HG02840 (cell line): Measurements from ENCODE around the gene PAX2.

Source experiments
- ATAC-seq: cut with Tn5 transposase; IDR thresholded peaks from one replicate; pipeline ENCODE4 v1.9.1; 2021; ENCODE audit warnings: mild to moderate bottlenecking, moderate library complexity, moderate number of reproducible peaks; ENCODE audit not compliant: unreplicated experiment, low FRiP score

Gene PAX2

DNA sequence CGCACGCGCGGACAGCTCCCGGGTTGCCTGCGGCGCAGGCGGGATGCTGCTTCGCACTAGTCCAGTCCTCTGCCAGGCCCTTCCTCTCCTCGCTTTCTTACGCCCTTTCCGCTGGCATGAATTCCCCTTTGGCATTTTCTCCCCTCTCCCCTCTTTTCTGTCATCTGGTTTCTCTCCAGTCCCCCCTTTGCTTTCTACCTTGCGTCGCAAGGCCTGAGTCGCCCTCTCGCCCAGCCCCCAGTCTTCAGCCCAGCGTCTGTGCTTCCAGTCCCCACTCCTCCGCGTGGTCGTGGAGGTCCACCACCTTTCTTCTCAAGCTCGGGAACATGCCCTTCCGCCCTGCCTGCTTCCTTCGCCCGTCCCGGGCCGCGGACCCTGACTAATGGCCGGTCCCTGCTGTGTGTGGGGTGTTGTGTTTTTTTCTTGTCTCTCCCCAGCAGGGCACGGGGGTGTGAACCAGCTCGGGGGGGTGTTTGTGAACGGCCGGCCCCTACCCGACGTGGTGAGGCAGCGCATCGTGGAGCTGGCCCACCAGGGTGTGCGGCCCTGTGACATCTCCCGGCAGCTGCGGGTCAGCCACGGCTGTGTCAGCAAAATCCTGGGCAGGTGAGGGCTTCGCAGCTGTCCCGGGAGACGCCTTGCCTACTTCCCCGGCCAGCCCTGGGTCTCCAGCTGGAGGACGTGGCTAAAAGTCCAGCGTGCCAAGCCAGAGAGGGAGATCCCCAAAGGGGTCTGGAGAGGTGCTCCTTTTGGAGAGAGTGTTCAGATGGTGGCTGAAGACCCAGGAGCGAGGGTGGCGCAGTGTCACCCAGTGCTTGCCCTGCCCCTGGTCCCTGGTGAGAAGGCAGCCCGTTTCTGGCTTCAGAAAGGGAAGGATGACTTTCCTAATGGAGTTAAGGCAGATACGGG lies 4.2 kb downstream of the PAX2 start:
- no peak for ATAC-seq

DNA sequence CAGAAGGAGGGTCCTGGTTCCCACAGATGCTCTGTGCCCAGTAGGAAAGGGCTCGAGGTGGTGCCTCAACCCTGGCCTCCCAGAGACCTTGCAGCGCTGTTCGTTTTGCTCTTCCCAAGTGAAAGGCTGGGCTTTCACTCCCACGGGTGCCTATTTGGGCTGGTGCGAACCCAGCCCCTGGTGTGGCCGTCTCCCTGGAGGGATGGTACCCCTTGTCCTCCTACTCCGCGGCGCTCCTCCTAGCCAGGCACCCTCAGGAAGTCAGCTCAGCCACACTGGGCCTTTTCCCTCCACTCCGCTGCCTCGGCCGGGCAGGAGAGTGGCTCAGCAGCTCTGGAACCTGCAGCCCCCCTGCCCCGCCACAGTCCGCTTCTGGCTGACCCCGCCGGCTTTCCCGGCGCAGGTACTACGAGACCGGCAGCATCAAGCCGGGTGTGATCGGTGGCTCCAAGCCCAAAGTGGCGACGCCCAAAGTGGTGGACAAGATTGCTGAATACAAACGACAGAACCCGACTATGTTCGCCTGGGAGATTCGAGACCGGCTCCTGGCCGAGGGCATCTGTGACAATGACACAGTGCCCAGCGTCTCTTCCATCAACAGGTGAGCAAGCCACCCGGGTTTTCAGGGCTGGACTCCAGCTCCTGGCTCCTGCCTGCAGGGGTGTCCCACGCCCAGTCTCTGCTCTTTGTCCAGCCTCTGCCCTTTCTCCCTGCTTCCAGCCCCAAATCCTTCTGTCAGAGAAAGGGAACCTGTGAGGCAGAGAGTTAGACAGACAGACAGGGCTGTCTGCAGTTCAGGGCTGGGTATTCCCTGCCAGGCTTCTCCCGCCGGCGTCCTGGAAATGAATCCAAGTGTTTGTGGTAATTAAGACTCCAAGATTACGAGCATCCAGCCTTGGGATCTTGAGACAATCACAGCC lies 5.2 kb downstream of the PAX2 start:
- ATAC-seq, result no peak

DNA sequence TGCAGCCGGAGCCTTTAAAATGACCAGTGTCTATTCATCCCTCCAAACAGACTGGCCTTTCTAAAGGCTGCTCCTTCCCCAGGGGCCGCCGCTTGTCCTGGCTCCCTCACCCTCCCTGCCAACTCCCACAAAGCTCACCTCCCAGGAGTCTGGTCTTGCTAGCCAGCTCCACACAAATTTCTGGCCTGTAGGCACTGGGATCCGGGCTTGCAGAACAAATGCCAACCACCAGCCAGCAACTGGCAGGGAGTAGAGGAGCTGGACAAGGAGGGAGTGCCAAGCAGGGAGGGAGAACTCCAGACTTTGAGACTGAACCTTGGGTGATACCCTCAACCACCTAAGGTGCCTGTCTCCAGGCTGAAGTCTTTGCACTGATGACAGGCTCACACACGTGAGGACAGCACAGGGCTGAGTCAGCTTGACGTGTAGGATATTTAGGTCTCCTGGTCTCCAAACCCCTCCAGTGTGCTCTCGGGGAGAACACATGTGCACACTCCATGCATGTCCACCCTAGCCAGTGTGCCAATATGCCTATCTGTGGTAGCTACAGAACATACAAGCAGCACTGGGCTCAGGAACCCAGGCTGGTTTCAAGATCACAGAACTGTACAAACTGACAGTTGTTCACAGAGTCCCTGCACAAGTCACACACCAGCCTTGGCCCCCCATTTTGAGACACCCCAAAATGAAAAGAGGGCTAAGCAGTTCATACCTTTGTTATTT lies 6.0 kb downstream of the PAX2 start:
- no peak for ATAC-seq

DNA sequence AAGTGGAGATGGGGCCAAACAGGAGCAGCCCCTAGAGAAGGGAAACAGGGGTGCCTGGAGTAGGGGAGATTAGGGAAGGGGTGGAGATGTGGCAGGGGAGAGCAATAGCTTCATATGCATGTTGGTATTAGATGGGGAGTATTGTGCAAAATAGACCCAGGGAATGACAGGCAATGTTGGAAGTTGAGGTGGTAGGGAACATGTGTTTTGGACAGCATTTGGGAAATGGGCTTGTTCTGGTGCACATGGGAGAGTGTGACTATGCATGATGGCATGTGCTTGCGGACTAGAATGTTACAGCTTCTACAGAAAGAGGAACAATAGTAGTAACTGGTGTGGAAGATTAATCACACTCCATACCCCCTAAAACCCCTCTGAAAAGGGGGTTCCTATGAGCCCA lies 10.4 kb downstream of the PAX2 start:
- ATAC-seq, result no peak

DNA sequence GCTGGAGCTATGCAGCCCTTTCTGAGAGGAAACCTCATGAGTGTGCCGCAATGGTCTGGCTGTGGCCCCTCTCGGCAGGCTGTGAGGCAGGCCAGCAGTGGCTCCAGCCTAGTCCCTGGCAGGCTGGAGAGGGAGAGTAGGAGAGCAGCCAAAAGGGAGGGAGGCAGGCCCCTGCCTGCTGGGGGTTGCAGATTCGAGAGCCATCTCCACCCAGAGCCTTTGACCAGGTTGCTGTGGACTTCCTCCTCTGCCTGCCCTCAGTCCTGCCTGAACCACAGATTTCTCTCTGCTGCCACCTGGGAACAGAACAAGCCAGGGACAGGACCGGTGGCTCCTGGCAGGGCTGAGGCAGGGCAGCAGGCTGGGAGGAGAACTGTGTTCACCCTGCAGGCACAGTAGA lies 13.9 kb downstream of the PAX2 start:
- no peak for ATAC-seq

DNA sequence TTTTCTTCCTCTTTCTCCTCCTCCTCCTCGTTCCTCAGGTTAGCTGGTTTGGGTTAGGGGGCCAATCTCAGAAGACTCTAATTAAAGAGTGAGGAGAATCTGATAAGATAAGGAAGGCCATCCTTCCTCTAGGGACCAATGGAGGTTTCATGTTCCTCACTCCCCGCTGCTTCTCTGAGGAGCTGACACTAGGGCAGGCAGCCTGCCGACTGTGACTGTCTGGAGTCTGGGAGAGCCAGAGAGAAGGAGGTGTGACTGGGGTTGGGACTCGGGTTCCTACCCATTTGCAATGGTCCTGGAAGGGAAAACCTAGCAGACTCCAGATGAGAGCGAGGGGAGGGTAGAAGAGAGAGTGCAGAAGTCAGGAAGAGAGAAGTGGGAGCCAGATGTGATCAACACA lies 15.3 kb downstream of the PAX2 start:
- ATAC-seq, result no peak

DNA sequence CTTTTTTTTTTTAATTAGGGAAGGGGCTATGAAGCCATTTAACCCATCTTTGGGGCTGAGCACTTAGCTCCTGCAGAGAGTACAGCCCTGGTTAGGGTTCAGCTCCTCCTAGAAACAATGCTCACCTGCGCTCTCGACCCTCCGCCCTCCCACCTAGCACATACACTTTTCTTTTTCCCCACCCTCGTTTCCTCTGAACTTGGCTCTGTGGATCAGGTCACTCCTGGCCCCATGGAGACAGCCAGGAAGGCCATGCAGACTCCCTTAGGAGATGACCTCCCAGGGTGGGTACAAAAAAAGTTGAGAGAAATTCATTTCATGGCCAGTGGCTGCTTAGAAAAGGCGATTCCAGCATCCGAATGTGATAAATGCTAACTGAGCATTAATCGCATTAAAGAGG lies 15.8 kb downstream of the PAX2 start:
- no peak for ATAC-seq

DNA sequence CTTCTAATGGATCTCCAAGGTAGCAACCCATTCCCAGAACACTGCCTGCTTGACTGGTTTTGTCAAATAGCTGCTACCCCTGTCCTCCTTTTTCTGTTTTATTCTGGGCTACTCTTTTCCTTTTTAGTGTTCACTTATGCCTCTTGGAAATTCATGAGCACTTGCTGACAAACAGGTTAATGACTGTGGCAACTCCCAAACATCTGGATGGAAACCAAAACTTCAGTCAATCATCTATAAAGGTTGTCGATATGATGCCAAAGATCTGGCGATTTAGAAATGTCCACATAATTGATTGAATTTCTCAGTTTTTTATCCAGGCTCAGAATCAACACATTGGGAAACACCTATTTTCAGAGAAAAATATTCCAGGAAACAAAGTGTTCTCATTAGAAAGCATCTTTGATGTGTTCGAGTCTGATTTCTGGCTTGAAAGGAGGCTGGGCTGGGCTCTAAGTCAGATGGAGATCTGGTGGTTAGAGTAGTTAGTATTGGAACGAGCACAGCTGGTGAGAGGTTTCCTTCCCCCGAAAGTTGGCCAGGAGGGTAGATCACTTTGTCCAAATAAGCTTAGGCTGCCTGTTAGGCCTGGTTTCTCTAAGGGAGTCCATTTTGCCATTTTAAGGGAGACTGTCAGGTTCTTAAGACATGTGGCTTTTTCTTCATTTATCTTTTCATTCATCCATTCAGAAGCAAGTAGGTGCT lies 17.8 kb downstream of the PAX2 start:
- no peak for ATAC-seq

DNA sequence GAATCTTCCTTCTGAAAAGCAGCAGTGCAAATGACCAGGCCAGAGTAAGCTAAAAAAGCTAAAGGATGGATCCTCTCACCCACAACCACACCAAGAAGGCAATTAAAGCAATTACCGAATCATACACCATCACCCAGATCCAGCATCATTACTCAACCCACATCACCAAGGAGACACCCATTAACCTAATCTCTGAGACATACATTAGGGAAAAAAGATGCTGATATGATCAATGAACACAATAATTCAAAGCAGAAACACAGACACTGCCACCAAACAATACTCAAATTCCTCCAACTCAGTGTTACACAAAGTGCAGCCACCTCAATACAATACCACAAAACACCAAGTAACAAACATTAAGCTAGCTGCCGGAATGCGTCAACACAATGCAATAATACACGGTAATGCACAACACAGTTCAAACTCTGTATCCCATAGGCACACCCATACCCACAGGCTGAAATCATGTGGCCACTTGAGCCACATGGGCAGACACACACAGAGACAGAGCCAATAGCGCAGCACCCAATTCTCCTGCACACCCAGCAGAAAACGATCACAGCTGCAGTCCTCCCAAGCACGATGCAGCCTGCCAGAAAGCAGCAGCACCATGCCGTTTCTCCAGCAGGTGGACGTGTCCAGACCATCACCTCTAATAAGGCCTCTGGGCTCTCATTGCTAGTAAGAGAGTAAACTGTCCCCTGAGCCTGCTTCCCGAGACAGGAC lies 21.5 kb downstream of the PAX2 start:
- ATAC-seq, result no peak

DNA sequence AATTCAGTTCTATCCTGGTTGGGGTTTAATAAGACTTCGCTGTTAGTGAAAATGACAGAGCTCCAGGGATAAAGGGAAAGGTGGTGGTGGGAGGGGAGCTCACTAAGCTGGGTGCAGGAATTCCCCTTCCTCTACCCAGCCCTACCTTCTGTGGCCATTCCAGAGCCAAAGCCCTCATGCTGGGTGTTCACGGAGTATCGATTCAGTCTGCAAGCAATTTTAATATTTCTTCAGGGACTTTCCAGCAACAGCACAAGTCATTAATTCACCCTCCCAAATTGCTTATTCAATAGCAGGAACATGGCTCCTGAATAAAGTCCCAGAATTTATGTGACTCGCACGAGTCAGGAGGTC lies 22.0 kb downstream of the PAX2 start:
- no peak for ATAC-seq

DNA sequence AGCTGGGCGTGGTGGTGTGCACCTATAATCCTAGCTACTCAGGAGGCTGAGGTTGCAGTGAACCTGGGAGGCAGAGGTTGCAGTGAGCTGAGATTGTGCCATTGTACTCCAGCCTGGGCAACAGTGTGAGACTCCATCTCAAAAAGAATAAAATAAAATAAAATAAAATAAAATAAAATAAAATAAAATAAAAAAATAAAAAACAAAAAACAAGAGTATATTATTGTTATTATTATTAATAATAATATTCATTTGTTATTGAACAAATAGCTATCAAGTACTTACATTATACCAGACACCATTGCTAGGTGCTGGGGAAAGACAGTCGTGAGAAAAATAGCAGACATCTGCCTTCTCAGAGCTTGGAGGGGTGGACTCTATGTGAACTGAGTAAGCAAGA lies 24.1 kb downstream of the PAX2 start:
- ATAC-seq, result no peak

DNA sequence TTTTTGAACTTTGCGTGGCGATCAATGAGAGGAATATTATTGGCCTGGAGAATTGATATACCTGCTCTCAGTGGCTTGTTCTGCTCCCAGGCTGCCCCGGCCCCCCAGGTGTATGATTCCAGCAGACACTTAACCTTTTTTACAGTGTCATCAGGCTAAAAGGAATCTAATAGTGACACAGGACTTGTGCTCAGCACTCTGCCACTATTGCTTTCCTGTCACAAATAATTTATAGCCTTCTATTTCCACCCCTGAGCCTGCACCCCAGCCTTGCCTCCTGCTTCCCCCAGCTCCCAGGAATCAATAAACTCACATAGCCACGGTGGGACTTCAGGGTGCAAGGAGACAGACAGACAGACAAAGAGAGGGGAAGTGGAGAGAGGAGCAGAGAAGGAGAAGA lies 28.3 kb downstream of the PAX2 start:
- ATAC-seq, result no peak

DNA sequence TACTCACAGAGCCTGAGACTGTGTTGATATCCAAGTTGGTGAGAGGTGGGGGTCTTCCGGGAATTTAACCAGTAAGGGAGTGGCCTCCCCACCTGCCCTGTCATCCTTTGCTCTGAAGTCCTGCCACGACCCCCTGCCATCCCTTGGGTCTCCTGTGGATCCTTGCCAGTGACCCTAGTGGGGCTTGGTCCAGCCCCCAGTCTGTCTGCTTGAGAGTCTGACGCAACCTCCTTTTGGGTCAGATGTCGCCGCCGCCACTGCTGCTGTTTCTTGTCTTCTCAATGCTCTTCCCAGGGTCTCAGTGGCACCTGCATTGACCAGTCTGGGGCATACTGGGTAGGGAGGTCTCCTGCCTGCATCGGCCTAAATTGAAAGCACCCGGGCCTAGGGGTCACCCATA lies 28.8 kb downstream of the PAX2 start:
- no peak for ATAC-seq

DNA sequence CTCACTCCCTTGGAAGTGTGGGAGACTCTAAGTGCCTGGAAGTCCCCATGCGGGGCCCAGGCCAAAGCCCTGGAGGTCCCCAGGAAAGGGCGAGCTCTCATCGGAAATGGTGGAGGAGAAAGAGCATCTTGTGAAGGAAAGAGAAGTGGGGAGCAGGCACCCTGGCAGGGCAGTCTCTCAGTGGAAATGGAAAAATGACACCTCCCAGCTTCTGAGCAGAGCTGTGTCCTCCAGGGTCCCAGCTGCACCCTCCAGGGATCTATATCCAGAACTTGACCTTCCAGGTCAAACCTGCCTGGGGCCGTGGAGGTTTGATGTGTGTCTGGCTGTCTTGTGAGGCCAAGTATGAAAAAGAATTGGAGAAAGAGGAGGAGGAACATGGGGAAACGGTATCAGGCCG lies 29.5 kb downstream of the PAX2 start:
- ATAC-seq, result no peak

DNA sequence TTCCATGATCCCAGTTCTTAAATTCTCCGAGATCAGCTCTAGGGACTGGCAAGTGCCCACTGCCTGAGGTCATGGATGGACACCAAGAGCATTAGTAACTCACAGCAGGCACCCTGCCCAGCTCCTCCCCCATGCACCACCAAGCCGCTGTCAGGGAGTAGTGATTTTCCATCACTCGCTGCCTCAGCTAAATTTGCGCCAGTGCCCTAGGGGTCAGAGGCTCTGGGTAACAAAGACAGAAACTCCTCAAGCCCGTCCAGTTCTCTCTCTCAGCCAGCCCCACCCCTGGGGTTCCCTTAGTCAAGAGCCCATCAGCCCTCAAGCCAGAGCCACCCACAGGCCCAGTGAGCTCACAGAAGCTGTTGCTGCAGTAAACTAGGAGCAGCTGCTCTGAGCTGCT lies 30.0 kb downstream of the PAX2 start:
- no peak for ATAC-seq

DNA sequence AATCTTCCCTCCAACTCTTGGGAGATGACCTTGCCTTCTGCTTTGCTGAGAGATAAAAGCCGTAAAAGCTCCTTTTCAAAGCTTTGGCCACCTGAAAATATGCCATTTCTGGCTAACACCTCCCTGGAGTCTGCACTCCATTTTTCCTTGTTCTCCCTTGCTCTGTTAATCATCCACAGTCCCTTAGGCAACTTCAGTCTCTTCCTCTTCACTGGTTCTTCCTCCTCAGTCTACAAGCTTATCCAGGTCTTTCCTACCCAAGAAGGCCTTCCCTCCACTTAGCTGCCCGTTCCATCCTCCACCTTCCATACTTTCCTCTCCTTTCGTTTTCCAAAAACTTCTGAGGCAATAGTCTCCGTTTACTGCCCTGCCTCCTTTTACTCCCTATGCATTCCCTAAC lies 30.5 kb downstream of the PAX2 start:
- ATAC-seq, result no peak

DNA sequence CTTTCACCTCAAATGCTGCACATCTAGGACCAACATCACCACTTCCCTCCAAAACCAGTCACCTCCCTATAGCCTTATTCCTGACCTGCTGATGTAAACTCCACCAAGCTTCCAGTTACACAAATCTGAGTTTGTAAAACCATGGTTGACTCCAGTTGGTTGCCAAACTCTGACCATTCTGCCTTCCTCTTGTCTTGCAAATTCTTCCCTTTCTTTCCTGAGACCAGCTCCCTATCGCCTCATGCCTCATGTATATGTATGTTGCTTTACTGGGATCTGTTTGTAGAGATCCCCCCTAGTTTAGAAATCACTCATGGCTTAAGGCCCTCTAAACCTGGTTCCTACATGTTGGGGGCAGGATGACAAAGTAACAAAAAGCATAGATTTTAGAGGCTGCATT lies 31.3 kb downstream of the PAX2 start:
- ATAC-seq, result no peak

DNA sequence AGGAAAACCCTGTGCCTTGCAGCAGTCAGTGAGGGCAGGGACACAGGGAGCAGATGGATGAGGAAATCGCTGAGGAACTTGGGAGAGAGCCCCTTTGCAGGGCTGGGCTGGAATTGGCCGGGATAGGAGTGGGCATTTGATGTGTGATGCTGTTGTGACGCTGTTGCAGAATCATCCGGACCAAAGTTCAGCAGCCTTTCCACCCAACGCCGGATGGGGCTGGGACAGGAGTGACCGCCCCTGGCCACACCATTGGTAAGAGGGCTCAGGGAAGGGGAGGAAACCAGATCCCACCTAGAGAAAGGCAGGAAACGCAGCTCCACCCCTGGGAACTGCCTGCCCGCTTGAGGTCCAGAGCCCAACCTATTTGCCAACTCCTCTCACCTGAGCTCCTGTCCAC lies 33.9 kb downstream of the PAX2 start:
- ATAC-seq, result no peak

DNA sequence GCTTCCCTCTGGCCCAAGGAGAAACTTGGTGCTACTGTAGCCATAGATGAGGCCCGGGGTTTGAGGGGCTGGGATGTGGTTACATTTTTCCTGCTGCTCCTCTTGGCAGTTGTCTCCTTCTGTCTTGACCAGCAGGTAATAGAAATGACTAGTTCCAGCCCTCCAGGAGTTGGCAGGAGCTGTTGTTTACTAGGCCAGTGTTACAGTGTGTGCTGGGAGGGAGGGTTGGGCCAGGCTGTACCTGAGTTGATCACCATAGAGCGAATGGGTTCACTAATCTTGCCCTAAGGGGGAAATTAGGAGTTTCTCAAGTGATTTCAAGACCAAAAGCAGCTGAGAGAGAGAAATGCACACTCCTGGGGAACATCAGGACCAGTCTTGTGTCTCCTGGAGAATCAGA lies 34.9 kb downstream of the PAX2 start:
- ATAC-seq, result no peak

DNA sequence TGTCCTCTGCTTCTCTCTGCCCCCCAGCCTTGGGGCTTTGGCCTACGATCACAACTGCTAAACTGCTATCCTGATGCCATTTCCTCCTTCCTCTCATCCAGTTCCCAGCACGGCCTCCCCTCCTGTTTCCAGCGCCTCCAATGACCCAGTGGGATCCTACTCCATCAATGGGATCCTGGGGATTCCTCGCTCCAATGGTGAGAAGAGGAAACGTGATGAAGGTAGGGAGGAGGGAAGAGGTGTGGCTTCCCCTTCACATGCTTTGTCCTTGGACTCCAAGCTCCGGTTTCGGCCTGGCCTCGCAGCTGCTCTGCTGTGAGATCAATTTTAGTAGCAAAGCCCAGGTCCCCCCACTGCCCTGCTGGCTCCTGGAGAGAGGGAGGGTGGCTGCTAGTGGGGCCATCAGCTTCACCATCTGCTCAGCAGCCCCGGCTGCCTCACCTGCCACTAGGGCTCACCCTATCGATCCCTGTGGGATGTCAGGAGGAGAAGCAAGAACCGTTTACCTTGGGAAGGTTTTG lies 35.8 kb downstream of the PAX2 start:
- no peak for ATAC-seq
